SK-N-SH (cell line): ENCODE results near the gene SHE.
"Not testable (repeated sequence)": the region's sequence is repeated elsewhere in the genome, so short reads cannot be mapped to it uniquely, and the experiment has no call there.

Experiments used
- CTCF ChIP-seq: fragments of 200-600 bp; sonication (generic); IDR thresholded peaks from 2 replicates; pipeline ENCODE4 v1.6.1; 2017; ENCODE audit warnings: antibody characterized with exemption, mild to moderate bottlenecking, moderate library complexity
- ELF1 ChIP-seq: IDR thresholded peaks from 2 replicates; pipeline ENCODE4 v1.4.0; 2012
- EP300 ChIP-seq, 2 experiments: IDR thresholded peaks; 2 replicates each; pipeline versions ENCODE4 v1.4.0 to v1.6.1; 2012; ENCODE audit warnings: borderline replicate concordance in 1 of 2, low read depth in 1 of 2, low read length in 1 of 2
- EZH2phosphoT487 ChIP-seq: fragments of 200-600 bp; sonication (generic); IDR thresholded peaks from 2 replicates; pipeline ENCODE4 v1.6.1; 2017; ENCODE audit warnings: low read depth, mixed run types, mild to moderate bottlenecking, antibody characterized with exemption, moderate library complexity, borderline replicate concordance
- FOXM1 ChIP-seq: IDR thresholded peaks from 2 replicates; pipeline ENCODE4 v1.4.0; 2012; ENCODE audit warnings: low read depth, mild to moderate bottlenecking
- GABPA ChIP-seq: IDR thresholded peaks from 2 replicates; pipeline ENCODE4 v1.4.0; 2012; ENCODE audit warnings: low read depth, mild to moderate bottlenecking
- NRF1 ChIP-seq: IDR thresholded peaks from 2 replicates; pipeline ENCODE4 v1.6.1; 2012; ENCODE audit warnings: low read depth, mild to moderate bottlenecking, low read length
- RAD21 ChIP-seq: IDR thresholded peaks from 2 replicates; pipeline ENCODE4 v1.6.1; 2012; ENCODE audit warnings: mild to moderate bottlenecking, low read length
- RFX5 ChIP-seq: IDR thresholded peaks from 2 replicates; pipeline ENCODE4 v1.6.1; 2012; ENCODE audit warnings: mild to moderate bottlenecking, improper control_type of control experiment, low read length
- SMC3 ChIP-seq: IDR thresholded peaks from 2 replicates; pipeline ENCODE4 v1.6.1; 2012; ENCODE audit warnings: low read depth, low read length, improper control_type of control experiment
- TAF1 ChIP-seq: IDR thresholded peaks from 2 replicates; pipeline ENCODE4 v1.6.1; 2012; ENCODE audit warnings: low read depth, mild to moderate bottlenecking, low read length, moderate library complexity, borderline replicate concordance
- TEAD4 ChIP-seq: IDR thresholded peaks from 2 replicates; pipeline ENCODE4 v1.4.0; 2012; ENCODE audit warnings: mild to moderate bottlenecking, borderline replicate concordance; ENCODE audit not compliant: insufficient read depth
- TF ChIP-seq, protein P1 (sequence below): IDR thresholded peaks from 2 replicates; pipeline ENCODE4 v1.6.1; 2012; ENCODE audit warnings: mild to moderate bottlenecking, low read depth, low read length, moderate library complexity
- TF ChIP-seq, protein P2 (sequence below): IDR thresholded peaks from 2 replicates; pipeline ENCODE4 v1.4.0; 2012; ENCODE audit warnings: low read depth, borderline replicate concordance

DNA sequence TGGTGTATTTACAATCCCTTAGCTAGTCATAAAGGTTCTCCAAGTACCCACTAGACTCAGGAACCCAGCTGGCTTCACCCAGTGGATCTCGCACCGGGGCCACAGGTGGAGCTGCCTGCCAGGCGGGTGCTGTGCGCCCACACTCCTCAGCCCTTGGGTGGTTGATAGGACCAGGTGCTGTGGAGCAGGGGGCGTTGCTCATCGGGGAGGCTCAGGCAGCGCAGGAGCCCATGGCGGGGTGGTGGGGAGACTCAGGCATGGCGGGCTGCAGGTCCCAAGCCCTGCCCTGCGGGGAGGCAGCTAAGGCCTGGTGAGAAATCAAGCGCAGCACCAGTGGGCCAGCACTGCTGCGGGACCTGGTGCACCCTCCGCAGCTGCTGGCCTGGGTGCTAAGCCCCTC lies 29.7 kb upstream of the SHE start:
- TF ChIP-seq SMC3; GABPA; CTCF; RAD21; TEAD4; EZH2phosphoT487; EP300 (IDR thresholded peaks at IDR 0.05; ENCODE audit: borderline replicate concordance in 1 of 2, low read depth in 1 of 2, low read length in 1 of 2); TAF1; NRF1; RFX5; ELF1; FOXM1: not testable (repeated sequence)
- TF ChIP-seq, protein P1, sequence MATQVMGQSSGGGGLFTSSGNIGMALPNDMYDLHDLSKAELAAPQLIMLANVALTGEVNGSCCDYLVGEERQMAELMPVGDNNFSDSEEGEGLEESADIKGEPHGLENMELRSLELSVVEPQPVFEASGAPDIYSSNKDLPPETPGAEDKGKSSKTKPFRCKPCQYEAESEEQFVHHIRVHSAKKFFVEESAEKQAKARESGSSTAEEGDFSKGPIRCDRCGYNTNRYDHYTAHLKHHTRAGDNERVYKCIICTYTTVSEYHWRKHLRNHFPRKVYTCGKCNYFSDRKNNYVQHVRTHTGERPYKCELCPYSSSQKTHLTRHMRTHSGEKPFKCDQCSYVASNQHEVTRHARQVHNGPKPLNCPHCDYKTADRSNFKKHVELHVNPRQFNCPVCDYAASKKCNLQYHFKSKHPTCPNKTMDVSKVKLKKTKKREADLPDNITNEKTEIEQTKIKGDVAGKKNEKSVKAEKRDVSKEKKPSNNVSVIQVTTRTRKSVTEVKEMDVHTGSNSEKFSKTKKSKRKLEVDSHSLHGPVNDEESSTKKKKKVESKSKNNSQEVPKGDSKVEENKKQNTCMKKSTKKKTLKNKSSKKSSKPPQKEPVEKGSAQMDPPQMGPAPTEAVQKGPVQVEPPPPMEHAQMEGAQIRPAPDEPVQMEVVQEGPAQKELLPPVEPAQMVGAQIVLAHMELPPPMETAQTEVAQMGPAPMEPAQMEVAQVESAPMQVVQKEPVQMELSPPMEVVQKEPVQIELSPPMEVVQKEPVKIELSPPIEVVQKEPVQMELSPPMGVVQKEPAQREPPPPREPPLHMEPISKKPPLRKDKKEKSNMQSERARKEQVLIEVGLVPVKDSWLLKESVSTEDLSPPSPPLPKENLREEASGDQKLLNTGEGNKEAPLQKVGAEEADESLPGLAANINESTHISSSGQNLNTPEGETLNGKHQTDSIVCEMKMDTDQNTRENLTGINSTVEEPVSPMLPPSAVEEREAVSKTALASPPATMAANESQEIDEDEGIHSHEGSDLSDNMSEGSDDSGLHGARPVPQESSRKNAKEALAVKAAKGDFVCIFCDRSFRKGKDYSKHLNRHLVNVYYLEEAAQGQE = not testable (repeated sequence)
- TF ChIP-seq, protein P2, sequence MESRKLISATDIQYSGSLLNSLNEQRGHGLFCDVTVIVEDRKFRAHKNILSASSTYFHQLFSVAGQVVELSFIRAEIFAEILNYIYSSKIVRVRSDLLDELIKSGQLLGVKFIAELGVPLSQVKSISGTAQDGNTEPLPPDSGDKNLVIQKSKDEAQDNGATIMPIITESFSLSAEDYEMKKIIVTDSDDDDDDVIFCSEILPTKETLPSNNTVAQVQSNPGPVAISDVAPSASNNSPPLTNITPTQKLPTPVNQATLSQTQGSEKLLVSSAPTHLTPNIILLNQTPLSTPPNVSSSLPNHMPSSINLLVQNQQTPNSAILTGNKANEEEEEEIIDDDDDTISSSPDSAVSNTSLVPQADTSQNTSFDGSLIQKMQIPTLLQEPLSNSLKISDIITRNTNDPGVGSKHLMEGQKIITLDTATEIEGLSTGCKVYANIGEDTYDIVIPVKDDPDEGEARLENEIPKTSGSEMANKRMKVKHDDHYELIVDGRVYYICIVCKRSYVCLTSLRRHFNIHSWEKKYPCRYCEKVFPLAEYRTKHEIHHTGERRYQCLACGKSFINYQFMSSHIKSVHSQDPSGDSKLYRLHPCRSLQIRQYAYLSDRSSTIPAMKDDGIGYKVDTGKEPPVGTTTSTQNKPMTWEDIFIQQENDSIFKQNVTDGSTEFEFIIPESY = not testable (repeated sequence)
